CD4-positive, alpha-beta T cell (primary cell): ENCODE data around the gene CFAP97D1. TPM values are rescaled to one million over a fixed set of nuclear protein-coding genes. Genes with fewer than 3 reads are reported as not detected.

ENCODE experiments used
- ATAC-seq: fragments of 200-7000 bp; cut with Tn5 transposase; one replicate; pipeline ENCODE4 v1.10.0; 2022; ENCODE audit warnings: mild to moderate bottlenecking; ENCODE audit not compliant: poor library complexity
- CTCF ChIA-PET: fragments of 350-600 bp; sonication (Branson Sonifier 250); formaldehyde crosslinking; loops from one replicate; lab custom pipeline; 2021; ENCODE audit warnings: antibody characterized with exemption, inconsistent platforms; lab: Charles Lee
- POLR2A ChIA-PET: fragments of 350-600 bp; sonication (Branson Sonifier 250); formaldehyde crosslinking; loops from one replicate; lab custom pipeline; 2021; ENCODE audit warnings: antibody characterized with exemption, inconsistent platforms; lab: Charles Lee
- DNase-seq, 14 experiments: peaks; one replicate each; pipeline ENCODE4 v3.0.0-alpha.2; 2013 to 2020; ENCODE audit warnings: mixed read lengths in 2 of 14
- H3K27ac ChIP-seq, 2 donors: one replicate each; pipeline versions ENCODE4 v1.5.1 to v1.7.0; 2013; ENCODE audit warnings: low read length in 2 of 2, low read depth in 1 of 2, mild to moderate bottlenecking in 1 of 2
- H3K27me3 ChIP-seq, 2 experiments: 1 replicate in 1 of 2; 2 replicates in 1 of 2; pipeline versions ENCODE4 v1.6.1 to v1.7.0; 2013; ENCODE audit warnings: low read length in 2 of 2, control low read depth in 1 of 2, mild to moderate bottlenecking in 1 of 2, moderate library complexity in 1 of 2; ENCODE audit not compliant: insufficient read depth in 2 of 2, control insufficient read depth in 1 of 2
- H3K36me3 ChIP-seq: one replicate; pipeline ENCODE4 v1.6.1; 2013; ENCODE audit warnings: low read length, control low read depth; ENCODE audit not compliant: insufficient read depth
- H3K4me1 ChIP-seq: one replicate; pipeline ENCODE4 v1.6.1; 2013; ENCODE audit warnings: low read length, control low read depth; ENCODE audit not compliant: insufficient read depth
- H3K4me3 ChIP-seq: one replicate; pipeline ENCODE4 v1.5.1; 2013; ENCODE audit warnings: mild to moderate bottlenecking, low read length, moderate library complexity
- H3K9me3 ChIP-seq, 2 experiments: 1 replicate in 1 of 2; 2 replicates in 1 of 2; pipeline versions ENCODE4 v1.6.1 to v1.7.0; 2013; ENCODE audit warnings: low read length in 2 of 2, mild to moderate bottlenecking in 2 of 2, control low read depth in 1 of 2, moderate library complexity in 1 of 2; ENCODE audit not compliant: control insufficient read depth in 1 of 2, insufficient read depth in 1 of 2
- H3K27ac Mint-ChIP-seq: one replicate; pipeline ENCODE4 v1.8.0; 2020; ENCODE audit warnings: mixed read lengths
- H3K27me3 Mint-ChIP-seq: one replicate; pipeline ENCODE4 v1.8.0; 2021; ENCODE audit warnings: mixed read lengths
- H3K36me3 Mint-ChIP-seq: one replicate; pipeline ENCODE4 v1.8.0; 2021; ENCODE audit warnings: low read depth, mixed read lengths
- H3K4me1 Mint-ChIP-seq: one replicate; pipeline ENCODE4 v1.8.0; 2021; ENCODE audit warnings: low read depth, mixed read lengths
- H3K4me3 Mint-ChIP-seq: one replicate; pipeline ENCODE4 v1.8.0; 2020; ENCODE audit warnings: mild to moderate bottlenecking, mixed read lengths
- H3K9me3 Mint-ChIP-seq: one replicate; pipeline ENCODE4 v1.8.0; 2020; ENCODE audit warnings: mixed read lengths
- CTCF ChIP-seq: fragments of 200-600 bp; IDR thresholded peaks from one replicate; pipeline ENCODE4 v1.8.0; 2022; ENCODE audit warnings: antibody characterized with exemption, mild to moderate bottlenecking
- intact Hi-C, 2 experiments: fragments of 100-400 bp; cut with DNase I in 1 of 2; cut with micrococcal nuclease in 1 of 2; formaldehyde crosslinking; loops; one replicate each; pipeline versions ENCODE4 v1.15.1 to v1.9.0; 2023 to 2025; cut with DNase I, micrococcal nuclease
- total RNA-seq, 174 experiments: library from RNA in 2 of 174; stranded (reverse) in 2 of 174; gene quantifications; one replicate each; pipeline ENCODE4 v1.2.3 and lab custom pipeline; 2021 to 2026

CFAP97D1 gene
- total RNA-seq, 2 experiments from 2014 or later: not detected

DNA sequence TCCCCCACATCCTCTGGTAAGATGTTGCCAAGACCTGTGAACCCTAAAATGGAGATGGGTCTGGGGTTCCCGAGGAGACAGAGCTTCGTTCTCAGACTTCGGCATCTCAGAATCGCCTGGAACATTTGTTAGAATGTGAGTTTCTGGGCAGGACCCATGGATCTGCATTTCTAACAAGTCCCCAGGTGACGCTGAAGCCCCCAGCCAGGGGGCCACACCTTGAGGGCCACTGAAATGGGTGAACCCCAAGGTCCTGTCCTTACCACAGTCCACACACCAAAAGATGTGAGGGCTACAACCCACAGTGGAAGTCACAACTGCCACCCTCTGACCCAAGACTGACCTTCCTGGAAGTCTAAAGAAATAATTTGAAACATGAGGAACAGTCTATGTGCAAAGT, 38.7 kb downstream of the CFAP97D1 start:
- DNase-seq (no peak), ATAC-seq (no peak)
- no peaks in the 10 kb centered on the region for H3K4me1 Mint-ChIP-seq
- Histone ChIP-seq H3K4me3 (no peak overlapping the region), H3K36me3 (no peaks in the 10 kb centered on the region), H3K9me3 (no peaks in the 10 kb centered on the region), H3K27ac (no peak overlapping the region), H3K4me1 (no peaks in the 10 kb centered on the region), H3K27me3 (no peaks in the 10 kb centered on the region)
- no peak for TF ChIP-seq CTCF
- POLR2A ChIA-PET: no interaction called here
- H3K36me3 Mint-ChIP-seq: no peaks in the 10 kb centered on the region
- CTCF ChIA-PET: no interaction called here
- intact Hi-C loops: no loop called here
- H3K9me3 Mint-ChIP-seq: no peaks in the 10 kb centered on the region
- H3K4me3 Mint-ChIP-seq: no peak overlapping the region
- no peaks in the 10 kb centered on the region for H3K27me3 Mint-ChIP-seq
- H3K27ac Mint-ChIP-seq: no peak overlapping the region

- no peaks in the 10 kb centered on the region for H3K4me1 Mint-ChIP-seq
- H3K4me3 Mint-ChIP-seq: no peak overlapping the region
- no peak overlapping the region for H3K27ac Mint-ChIP-seq
- no peaks in the 10 kb centered on the region for H3K4me1 ChIP-seq
- H3K27ac ChIP-seq: no peak overlapping the region
- intact Hi-C loops: no loop called here
- no peaks in the 10 kb centered on the region for H3K36me3 Mint-ChIP-seq
- DNase-seq (no peak), ATAC-seq (no peak)
- no peaks in the 10 kb centered on the region for H3K9me3 ChIP-seq
- TF ChIP-seq CTCF: no peak
- no peaks in the 10 kb centered on the region for H3K9me3 Mint-ChIP-seq
- H3K36me3 ChIP-seq: no peaks in the 10 kb centered on the region
- ChIA-PET CTCF (interaction anchor here (1.2 kb wide), 1 partner anchor 26 kb away, joined by 3 read pairs; the partner anchor contains the start of gene CD300LG), POLR2A (no interaction called here)
- H3K27me3 Mint-ChIP-seq: no peaks in the 10 kb centered on the region
- no peak overlapping the region for H3K4me3 ChIP-seq
- no peaks in the 10 kb centered on the region for H3K27me3 ChIP-seq
These were observed 40.5 kb downstream of the CFAP97D1 start for GRCh38 chr17:43820759-43821158.

GRCh38 chr17:43822570-43823190, 42.4 kb downstream of the CFAP97D1 start:
- H3K36me3 Mint-ChIP-seq: no peaks in the 10 kb centered on the region
- intact Hi-C loops: no loop called here
- no peak overlapping the region for H3K4me3 Mint-ChIP-seq
- no peak for ATAC-seq
- H3K27me3 Mint-ChIP-seq: no peaks in the 10 kb centered on the region
- H3K9me3 Mint-ChIP-seq: no peaks in the 10 kb centered on the region
- CTCF ChIA-PET: no interaction called here
- no peaks in the 10 kb centered on the region for H3K4me1 Mint-ChIP-seq
- H3K4me3 ChIP-seq: no peak overlapping the region
- H3K36me3 ChIP-seq: no peaks in the 10 kb centered on the region
- no peak overlapping the region for H3K27ac ChIP-seq
- no peak for DNase-seq
- H3K9me3 ChIP-seq: no peaks in the 10 kb centered on the region
- H3K27me3 ChIP-seq: no peaks in the 10 kb centered on the region
- H3K27ac Mint-ChIP-seq: no peak overlapping the region
- no peak for TF ChIP-seq CTCF
- H3K4me1 ChIP-seq: no peaks in the 10 kb centered on the region
- POLR2A ChIA-PET: no interaction called here
